Chondrocyte (in vitro differentiated cells): ENCODE measurements around the gene CCDC80. TPM values are rescaled to one million over a fixed set of nuclear protein-coding genes. Genes with fewer than 3 reads are reported as not detected.

Source experiments
- DNase-seq: peaks from one replicate; pipeline ENCODE4 v3.0.0; 2021; ENCODE audit warnings: mixed read lengths, low spot score
- H3K27ac Mint-ChIP-seq: one replicate; pipeline ENCODE4 v1.8.0; 2021; ENCODE audit warnings: mild to moderate bottlenecking, moderate library complexity, mixed read lengths; ENCODE audit not compliant: unreplicated experiment
- H3K27me3 Mint-ChIP-seq: 2 replicates; pipeline ENCODE4 v1.8.0; 2021; ENCODE audit warnings: low read depth, mixed read lengths
- H3K36me3 Mint-ChIP-seq: 2 replicates; pipeline ENCODE4 v1.8.0; 2021; ENCODE audit warnings: low read depth, mixed read lengths
- H3K4me1 Mint-ChIP-seq: 2 replicates; pipeline ENCODE4 v1.8.0; 2021; ENCODE audit warnings: low read depth, mild to moderate bottlenecking, mixed read lengths
- H3K4me3 Mint-ChIP-seq: one replicate; pipeline ENCODE4 v1.8.0; 2021; ENCODE audit warnings: mild to moderate bottlenecking, moderate library complexity, mixed read lengths; ENCODE audit not compliant: unreplicated experiment
- H3K9me3 Mint-ChIP-seq: 2 replicates; pipeline ENCODE4 v1.8.0; 2021; ENCODE audit warnings: low read depth, mixed read lengths
- CTCF ChIP-seq: fragments of 200-600 bp; sonication (generic); IDR thresholded peaks from 2 replicates; pipeline ENCODE4 v1.5.0; 2021; ENCODE audit warnings: antibody characterized with exemption, mild to moderate bottlenecking, moderate library complexity
- long read RNA-seq: library from polyadenylated mRNA; stranded (forward); transcript quantifications from one replicate; pipeline ENCODE4 v2.0.0, GENCODE V29; 2021
- total RNA-seq: library from RNA; stranded (reverse); gene quantifications from 3 replicates; pipeline ENCODE4 v1.2.1, GENCODE V29; 2021

The CCDC80 gene
- total RNA-seq: 1,151 to 1,607 TPM (median 1,574 TPM) in 3 replicates
- long read RNA-seq, full-length matches to known transcripts: 1,542 of 1,959 reads
- long read RNA-seq, partial matches to known transcripts: 221 of 1,959 reads
- long read RNA-seq, other reads (novel, unspliced or antisense): 196 of 1,959 reads

- peaks cover 8% of the 10 kb centered on the region for H3K36me3 Mint-ChIP-seq
- peak; percentile 8 for TF ChIP-seq CTCF
- H3K27ac Mint-ChIP-seq: no peak within 1 kb of the TSS
- no peaks in the 10 kb centered on the region for H3K27me3 Mint-ChIP-seq
- DNase-seq: no peak
- H3K4me1 Mint-ChIP-seq: peaks cover 28% of the 10 kb centered on the region
- no peak within 1 kb of the TSS for H3K4me3 Mint-ChIP-seq
- no peaks in the 10 kb centered on the region for H3K9me3 Mint-ChIP-seq
Measured at GRCh38 chr3:112640930-112641801, at the start of gene CCDC80. CCDC80 (minus strand) TSS chr3:112641143; CDS start chr3:112639905, 1,238 bp downstream.

- Mint-ChIP-seq H3K27me3 (no peaks in the 10 kb centered on the region), H3K4me1 (peaks cover 59% of the 10 kb centered on the region), H3K36me3 (peaks cover 8% of the 10 kb centered on the region), H3K27ac (peak overlapping the region; percentile 78), H3K4me3 (no peak overlapping the region), H3K9me3 (peaks cover 17% of the 10 kb centered on the region)
- no peak for DNase-seq
- no peak for TF ChIP-seq CTCF
Measured at GRCh38 chr3:112689989-112690388, 49.0 kb upstream of the CCDC80 start.

- Mint-ChIP-seq H3K4me3 (no peak overlapping the region), H3K27me3 (no peaks in the 10 kb centered on the region), H3K27ac (peak overlapping the region; percentile 78), H3K9me3 (peaks cover 17% of the 10 kb centered on the region), H3K4me1 (peaks cover 64% of the 10 kb centered on the region), H3K36me3 (peaks cover 8% of the 10 kb centered on the region)
- TF ChIP-seq CTCF: no peak
- DNase-seq: no peak
Measured at GRCh38 chr3:112689385-112689784, 48.4 kb upstream of the CCDC80 start.

GRCh38 chr3:112688819-112689218, 47.9 kb upstream of the CCDC80 start:
- no peak for DNase-seq
- peak overlapping the region; percentile 90 for H3K27ac Mint-ChIP-seq
- no peak overlapping the region for H3K4me3 Mint-ChIP-seq
- no peak for TF ChIP-seq CTCF
- H3K9me3 Mint-ChIP-seq: peaks cover 13% of the 10 kb centered on the region
- H3K4me1 Mint-ChIP-seq: peaks cover 70% of the 10 kb centered on the region
- no peaks in the 10 kb centered on the region for H3K27me3 Mint-ChIP-seq
- peaks cover 6% of the 10 kb centered on the region for H3K36me3 Mint-ChIP-seq

GRCh38 chr3:112688085-112688769, 47.3 kb upstream of the CCDC80 start:
- peaks cover 2% of the 10 kb centered on the region for H3K36me3 Mint-ChIP-seq
- H3K27ac Mint-ChIP-seq: peak overlapping the region; percentile 90
- H3K9me3 Mint-ChIP-seq: peaks cover 8% of the 10 kb centered on the region
- H3K27me3 Mint-ChIP-seq: no peaks in the 10 kb centered on the region
- DNase-seq: no peak
- H3K4me1 Mint-ChIP-seq: peaks cover 71% of the 10 kb centered on the region
- no peak for TF ChIP-seq CTCF
- no peak overlapping the region for H3K4me3 Mint-ChIP-seq
